GM12878 (cell line): ENCODE measurements around the gene NDC80.

Source experiments
- EP300 ChIP-seq, 2 experiments: fragments of 150-350 bp in 1 of 2; IDR thresholded peaks; 2 replicates each; pipeline ENCODE4 v1.6.1; 2011 to 2012; ENCODE audit warnings: low read depth in 2 of 2, low read length in 2 of 2, borderline replicate concordance in 1 of 2, improper control_type of control experiment in 1 of 2, inconsistent platforms in 1 of 2; ENCODE audit not compliant: control insufficient read depth in 1 of 2
- GABPA ChIP-seq: IDR thresholded peaks from 2 replicates; pipeline ENCODE4 v1.6.1; 2014; ENCODE audit warnings: antibody characterized with exemption, low read depth, mild to moderate bottlenecking, inconsistent platforms
- NBN ChIP-seq: fragments of 450-650 bp; IDR thresholded peaks from 2 replicates; pipeline ENCODE4 v1.6.1; 2016
- NFYB ChIP-seq: IDR thresholded peaks from 2 replicates; pipeline ENCODE4 v1.6.1; 2011; ENCODE audit warnings: low read depth, mild to moderate bottlenecking, low read length, improper control_type of control experiment, moderate library complexity; ENCODE audit not compliant: insufficient read depth
- NRF1 ChIP-seq: conservative IDR thresholded peaks from 2 replicates; pipeline ENCODE4 v1.6.1; 2011; ENCODE audit warnings: mild to moderate bottlenecking, low read depth, low read length, improper control_type of control experiment
- POLR2AphosphoS5 ChIP-seq: IDR thresholded peaks from 2 replicates; pipeline ENCODE4 v1.6.1; 2011; ENCODE audit warnings: mild to moderate bottlenecking, low read length, inconsistent platforms
- ZNF274 ChIP-seq: IDR thresholded peaks from one replicate; pipeline ENCODE4 v1.8.0; 2011; ENCODE audit not compliant: insufficient read length, insufficient read depth
- TF ChIP-seq, protein P1 (sequence below), 3 experiments: IDR thresholded peaks in 2 of 3; conservative IDR thresholded peaks in 1 of 3; 2 replicates each; pipeline ENCODE4 v1.5.1; 2011; ENCODE audit warnings: low read depth in 3 of 3, low read length in 3 of 3, mild to moderate bottlenecking in 3 of 3, control low read depth in 2 of 3, moderate library complexity in 2 of 3, inconsistent platforms in 1 of 3, mixed read lengths in 1 of 3; ENCODE audit not compliant: control insufficient read depth in 2 of 3, insufficient read depth in 1 of 3; ENCODE audit errors: extremely low read depth in 1 of 3

- TF ChIP-seq NRF1 (no peak), ZNF274 (no peak), POLR2AphosphoS5 (no peak), NBN (no peak), EP300 (IDR thresholded peaks at IDR 0.05; ENCODE audit: borderline replicate concordance in 1 of 2, control insufficient read depth in 1 of 2, low read depth in 2 of 2, low read length in 2 of 2) (no peak), GABPA (no peak), NFYB (no peak)
- TF ChIP-seq, protein P1, sequence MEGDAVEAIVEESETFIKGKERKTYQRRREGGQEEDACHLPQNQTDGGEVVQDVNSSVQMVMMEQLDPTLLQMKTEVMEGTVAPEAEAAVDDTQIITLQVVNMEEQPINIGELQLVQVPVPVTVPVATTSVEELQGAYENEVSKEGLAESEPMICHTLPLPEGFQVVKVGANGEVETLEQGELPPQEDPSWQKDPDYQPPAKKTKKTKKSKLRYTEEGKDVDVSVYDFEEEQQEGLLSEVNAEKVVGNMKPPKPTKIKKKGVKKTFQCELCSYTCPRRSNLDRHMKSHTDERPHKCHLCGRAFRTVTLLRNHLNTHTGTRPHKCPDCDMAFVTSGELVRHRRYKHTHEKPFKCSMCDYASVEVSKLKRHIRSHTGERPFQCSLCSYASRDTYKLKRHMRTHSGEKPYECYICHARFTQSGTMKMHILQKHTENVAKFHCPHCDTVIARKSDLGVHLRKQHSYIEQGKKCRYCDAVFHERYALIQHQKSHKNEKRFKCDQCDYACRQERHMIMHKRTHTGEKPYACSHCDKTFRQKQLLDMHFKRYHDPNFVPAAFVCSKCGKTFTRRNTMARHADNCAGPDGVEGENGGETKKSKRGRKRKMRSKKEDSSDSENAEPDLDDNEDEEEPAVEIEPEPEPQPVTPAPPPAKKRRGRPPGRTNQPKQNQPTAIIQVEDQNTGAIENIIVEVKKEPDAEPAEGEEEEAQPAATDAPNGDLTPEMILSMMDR (IDR thresholded peaks at IDR 0.05 in 2 of 3, conservative IDR thresholded peaks at IDR 0.05 in 1 of 3; ENCODE audit: control insufficient read depth in 2 of 3, extremely low read depth in 1 of 3, insufficient read depth in 1 of 3, low read depth in 3 of 3, low read length in 3 of 3), result no peak
Observed at GRCh38 chr18:2559249-2559648, 12.1 kb upstream of the NDC80 start.
